Immature natural killer cell (primary cell): ENCODE data around the gene FBXL3. TPM values are rescaled to one million over a fixed set of nuclear protein-coding genes. Genes with fewer than 3 reads are reported as not detected.

Experiments used
- DNase-seq, 3 donors: peaks; one replicate each; pipeline ENCODE4 v3.0.0; 2022; ENCODE audit warnings: mixed read lengths in 1 of 3
- H3K27ac Mint-ChIP-seq, 6 donors: one replicate each; pipeline ENCODE4 v1.8.0; 2020; ENCODE audit warnings: mixed read lengths in 6 of 6, mild to moderate bottlenecking in 5 of 6, inconsistent platforms in 4 of 6, moderate library complexity in 3 of 6
- H3K27me3 Mint-ChIP-seq, 3 donors: one replicate each; pipeline ENCODE4 v1.8.0; 2020 to 2021; ENCODE audit warnings: low read depth in 3 of 3, mild to moderate bottlenecking in 3 of 3, mixed read lengths in 3 of 3, moderate library complexity in 3 of 3, inconsistent platforms in 1 of 3
- H3K36me3 Mint-ChIP-seq, 3 donors: one replicate each; pipeline ENCODE4 v1.8.0; 2020; ENCODE audit warnings: mixed read lengths in 3 of 3, inconsistent platforms in 2 of 3, mild to moderate bottlenecking in 2 of 3
- H3K4me1 Mint-ChIP-seq, 2 donors: one replicate each; pipeline ENCODE4 v1.8.0; 2020; ENCODE audit warnings: inconsistent platforms in 2 of 2, mild to moderate bottlenecking in 2 of 2, mixed read lengths in 2 of 2, moderate library complexity in 1 of 2
- H3K4me3 Mint-ChIP-seq, 5 donors: one replicate each; pipeline ENCODE4 v1.8.0; 2020; ENCODE audit warnings: mild to moderate bottlenecking in 5 of 5, mixed read lengths in 5 of 5, inconsistent platforms in 3 of 5, moderate library complexity in 3 of 5
- H3K9me3 Mint-ChIP-seq, 6 donors: one replicate each; pipeline ENCODE4 v1.8.0; 2020; ENCODE audit warnings: mild to moderate bottlenecking in 6 of 6, mixed read lengths in 6 of 6, inconsistent platforms in 4 of 6, moderate library complexity in 3 of 6
- polyA plus RNA-seq, 3 donors: library from polyadenylated mRNA; unstranded; fragments of 300-500 nt; fragmentation: Illumina TruSeq; gene quantifications; one replicate each; pipeline ENCODE4 v1.2.3, GENCODE V29; 2021

FBXL3 gene
- polyA plus RNA-seq, 3 donors from 2014 or later = 22.2 to 39.4 (median 28.3) TPM

- Mint-ChIP-seq H3K27ac (peak within 1 kb of the TSS; percentile 98 to 100 (median 99)), H3K36me3 (peaks cover 0 to 7% (median 6%) of the 10 kb centered on the region in 3 donors), H3K4me3 (peak within 1 kb of the TSS; percentile 89 to 97 (median 95)), H3K4me1 (peaks cover 31 to 34% of the 10 kb centered on the region in 2 donors), H3K27me3 (peaks cover 38 to 50% (median 43%) of the 10 kb centered on the region in 3 donors), H3K9me3 (no peaks in the 10 kb centered on the region)
- DNase-seq = peak; percentile 96 to 97 (median 96)
Measured at GRCh38 chr13:76991796-76992547, 35.0 kb downstream of the FBXL3 start, which contains the start of gene CLN5. Gene CLN5, plus strand, starts transcription at chr13:76992081. Its CDS starts 18 bp downstream, at chr13:76992099.

- Mint-ChIP-seq H3K27me3 (peaks cover 40 to 56% (median 44%) of the 10 kb centered on the region in 3 donors), H3K9me3 (no peaks in the 10 kb centered on the region), H3K4me1 (peaks cover 31 to 34% of the 10 kb centered on the region in 2 donors), H3K36me3 (peaks cover 0 to 2% (median 2%) of the 10 kb centered on the region in 3 donors), H3K27ac (peak overlapping the region; percentile 98 to 100 (median 99)), H3K4me3 (peak overlapping the region; percentile 89 to 97 (median 95))
- DNase-seq = peak; percentile 93 to 94 (median 94)
Measured at GRCh38 chr13:76991432-76991795, 35.5 kb downstream of the FBXL3 start.

DNA sequence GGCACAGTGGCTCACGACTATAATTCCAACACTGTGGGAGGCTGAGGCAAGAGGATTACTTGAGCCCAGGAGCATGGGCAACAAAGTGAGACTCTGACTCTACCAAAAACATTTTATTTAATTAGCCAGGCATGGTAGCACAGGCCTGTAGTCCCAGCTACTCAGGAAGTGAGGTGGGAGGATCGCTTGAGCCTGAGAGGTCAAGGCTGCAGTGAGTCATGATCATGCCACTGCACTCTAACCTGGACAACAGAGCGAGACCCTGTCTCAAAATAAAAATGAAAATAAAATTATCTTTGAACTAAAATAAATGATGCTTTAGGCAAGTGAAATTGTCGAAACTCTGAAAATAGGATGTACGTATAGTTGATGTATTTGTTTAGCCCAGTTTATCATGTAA lies 43.3 kb downstream of the FBXL3 start:
- Mint-ChIP-seq H3K27ac (no peak overlapping the region), H3K4me3 (no peak overlapping the region), H3K9me3 (no peaks in the 10 kb centered on the region), H3K36me3 (no peaks in the 10 kb centered on the region), H3K27me3 (peaks cover 21 to 66% (median 31%) of the 10 kb centered on the region in 3 donors), H3K4me1 (no peaks in the 10 kb centered on the region)
- no peak for DNase-seq

DNA sequence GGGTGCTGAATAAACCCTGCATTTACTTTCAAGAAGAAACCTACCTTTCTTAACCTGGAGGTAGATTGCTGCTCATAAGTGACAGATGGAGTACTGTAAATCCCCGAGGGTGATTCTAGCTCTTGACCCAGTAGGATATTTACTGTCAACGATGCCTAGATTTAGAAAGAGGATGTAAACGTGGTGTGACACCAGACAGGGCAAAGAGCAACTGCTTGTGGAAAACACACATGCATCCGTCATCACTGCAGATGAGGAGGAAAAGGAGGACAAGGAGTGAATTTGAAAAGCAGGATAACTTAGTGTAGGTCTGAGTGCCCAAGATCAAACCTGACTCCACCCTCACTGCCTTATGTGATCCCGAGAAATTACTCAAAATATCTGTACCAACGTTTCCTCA lies 44.9 kb downstream of the FBXL3 start:
- H3K4me3 Mint-ChIP-seq = no peak overlapping the region

DNA sequence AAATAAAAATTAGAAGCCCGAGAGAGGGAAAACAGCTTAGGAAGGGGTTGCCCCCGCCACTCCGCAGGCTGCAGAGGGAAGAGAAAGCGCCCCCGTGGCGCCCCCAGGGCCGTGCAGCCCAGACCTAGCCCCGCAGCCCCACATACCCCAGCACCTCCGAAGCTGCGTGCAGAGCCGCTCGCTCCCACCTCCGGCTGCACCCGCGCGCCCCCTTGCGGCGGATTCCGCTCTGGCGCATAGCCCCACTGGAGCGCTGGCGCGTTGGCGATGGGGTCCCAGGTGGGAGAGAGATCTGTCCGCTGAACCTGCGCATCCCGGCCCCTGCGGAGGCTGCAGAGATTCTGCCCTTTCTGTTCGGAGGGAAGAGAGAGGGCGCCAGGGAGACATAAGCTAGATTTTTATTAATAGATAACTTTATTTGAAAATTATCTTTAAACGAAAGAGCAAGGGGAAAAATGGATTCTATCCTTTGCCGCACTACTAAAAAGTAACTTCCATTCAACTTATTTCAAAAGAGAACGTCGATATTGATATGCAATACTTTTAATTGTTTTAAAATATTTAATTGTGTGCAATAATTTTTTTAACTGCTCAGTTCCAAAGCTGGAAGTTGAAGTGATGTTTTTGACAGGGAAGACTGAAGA lies 46.8 kb downstream of the FBXL3 start:
- Mint-ChIP-seq H3K36me3 (no peaks in the 10 kb centered on the region), H3K4me1 (peaks cover 12 to 15% of the 10 kb centered on the region in 2 donors), H3K4me3 (peak overlapping the region in 1 of 5 donors; percentile 35), H3K9me3 (peaks cover 0 to 2% (median 0%) of the 10 kb centered on the region in 6 donors), H3K27me3 (peaks cover 21 to 57% (median 25%) of the 10 kb centered on the region in 3 donors), H3K27ac (no peak overlapping the region)
- DNase-seq = peak; percentile 79 to 80 (median 79)

More for the DNA sequence above, 44.9 kb downstream of the FBXL3 start:
- no peaks in the 10 kb centered on the region for H3K9me3 Mint-ChIP-seq
- DNase-seq = no peak
- H3K27me3 Mint-ChIP-seq = peaks cover 21 to 63% (median 21%) of the 10 kb centered on the region in 3 donors
- H3K36me3 Mint-ChIP-seq = no peaks in the 10 kb centered on the region
- H3K4me1 Mint-ChIP-seq = peaks cover 3 to 6% of the 10 kb centered on the region in 2 donors
- H3K27ac Mint-ChIP-seq = no peak overlapping the region

DNA sequence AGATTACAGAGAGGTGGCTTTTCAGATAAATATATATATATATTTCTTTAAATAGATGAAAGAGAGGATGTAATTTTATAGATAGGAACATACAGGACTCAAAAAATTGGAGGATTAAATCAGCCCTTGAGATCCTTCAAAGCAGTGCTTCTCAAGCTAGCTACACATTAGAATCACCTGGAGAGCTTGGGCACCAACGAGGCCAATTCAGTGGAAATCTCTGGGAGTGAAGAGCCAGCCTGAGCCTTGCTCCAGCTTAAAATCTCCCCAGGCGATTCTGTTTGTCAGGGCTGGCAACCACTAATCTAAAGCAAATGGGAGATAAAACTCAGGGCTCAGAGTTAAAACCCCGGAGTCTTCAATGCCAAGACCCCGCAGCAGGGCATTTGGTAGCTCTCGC lies 50.0 kb downstream of the FBXL3 start:
- H3K4me3 Mint-ChIP-seq = peak overlapping the region in 1 of 5 donors; percentile 74
- no peak for DNase-seq
- no peak overlapping the region for H3K27ac Mint-ChIP-seq
- no peaks in the 10 kb centered on the region for H3K36me3 Mint-ChIP-seq
- peaks cover 0 to 4% (median 0%) of the 10 kb centered on the region in 6 donors for H3K9me3 Mint-ChIP-seq
- peaks cover 18 to 61% (median 32%) of the 10 kb centered on the region in 3 donors for H3K27me3 Mint-ChIP-seq
- peaks cover 12 to 15% of the 10 kb centered on the region in 2 donors for H3K4me1 Mint-ChIP-seq

- peak in 2 of 3 donors; percentile 22 to 36 for DNase-seq
- H3K27ac Mint-ChIP-seq = no peak overlapping the region
Measured at GRCh38 chr13:76976490-76976889, 50.5 kb downstream of the FBXL3 start.

GRCh38 chr13:76975863-76976262 lies 51.1 kb downstream of the FBXL3 start:
- no peak for DNase-seq
- no peaks in the 10 kb centered on the region for H3K36me3 Mint-ChIP-seq
- H3K4me1 Mint-ChIP-seq = peaks cover 12 to 15% of the 10 kb centered on the region in 2 donors
- peaks cover 0 to 4% (median 0%) of the 10 kb centered on the region in 6 donors for H3K9me3 Mint-ChIP-seq
- no peak overlapping the region for H3K27ac Mint-ChIP-seq
- H3K4me3 Mint-ChIP-seq = no peak overlapping the region
- H3K27me3 Mint-ChIP-seq = peaks cover 21 to 59% (median 32%) of the 10 kb centered on the region in 3 donors

More at GRCh38 chr13:76976490-76976889, 50.5 kb downstream of the FBXL3 start:
- no peaks in the 10 kb centered on the region for H3K36me3 Mint-ChIP-seq
- peaks cover 12 to 15% of the 10 kb centered on the region in 2 donors for H3K4me1 Mint-ChIP-seq
- H3K9me3 Mint-ChIP-seq = peaks cover 0 to 4% (median 0%) of the 10 kb centered on the region in 6 donors
- H3K4me3 Mint-ChIP-seq = peak overlapping the region in 4 of 5 donors; percentile 9 to 74 (median 30)
- H3K27me3 Mint-ChIP-seq = peaks cover 20 to 60% (median 31%) of the 10 kb centered on the region in 3 donors

DNA sequence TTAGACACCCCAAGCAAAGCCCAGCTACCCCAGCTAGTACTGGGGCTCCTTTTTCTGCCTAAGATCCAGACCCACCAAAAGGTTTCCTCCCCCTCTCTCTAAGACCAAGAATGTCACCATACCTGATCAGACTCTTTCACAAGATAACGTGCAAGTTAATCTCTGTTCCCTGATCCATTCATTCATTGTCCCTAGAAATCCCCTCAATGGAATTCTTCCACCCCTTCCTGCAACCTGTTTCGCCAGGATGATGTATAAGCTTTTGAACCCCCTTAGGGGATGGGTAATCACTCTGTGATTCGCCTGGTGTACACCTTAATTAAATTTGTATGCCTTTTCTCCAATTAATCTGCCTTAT lies 52.4 kb downstream of the FBXL3 start:
- H3K4me1 Mint-ChIP-seq = peaks cover 12 to 15% of the 10 kb centered on the region in 2 donors
- DNase-seq = no peak
- H3K27me3 Mint-ChIP-seq = peaks cover 23 to 67% (median 38%) of the 10 kb centered on the region in 3 donors
- H3K27ac Mint-ChIP-seq = no peak overlapping the region
- peaks cover 0 to 6% (median 0%) of the 10 kb centered on the region in 6 donors for H3K9me3 Mint-ChIP-seq
- H3K36me3 Mint-ChIP-seq = no peaks in the 10 kb centered on the region
- H3K4me3 Mint-ChIP-seq = no peak overlapping the region

DNA sequence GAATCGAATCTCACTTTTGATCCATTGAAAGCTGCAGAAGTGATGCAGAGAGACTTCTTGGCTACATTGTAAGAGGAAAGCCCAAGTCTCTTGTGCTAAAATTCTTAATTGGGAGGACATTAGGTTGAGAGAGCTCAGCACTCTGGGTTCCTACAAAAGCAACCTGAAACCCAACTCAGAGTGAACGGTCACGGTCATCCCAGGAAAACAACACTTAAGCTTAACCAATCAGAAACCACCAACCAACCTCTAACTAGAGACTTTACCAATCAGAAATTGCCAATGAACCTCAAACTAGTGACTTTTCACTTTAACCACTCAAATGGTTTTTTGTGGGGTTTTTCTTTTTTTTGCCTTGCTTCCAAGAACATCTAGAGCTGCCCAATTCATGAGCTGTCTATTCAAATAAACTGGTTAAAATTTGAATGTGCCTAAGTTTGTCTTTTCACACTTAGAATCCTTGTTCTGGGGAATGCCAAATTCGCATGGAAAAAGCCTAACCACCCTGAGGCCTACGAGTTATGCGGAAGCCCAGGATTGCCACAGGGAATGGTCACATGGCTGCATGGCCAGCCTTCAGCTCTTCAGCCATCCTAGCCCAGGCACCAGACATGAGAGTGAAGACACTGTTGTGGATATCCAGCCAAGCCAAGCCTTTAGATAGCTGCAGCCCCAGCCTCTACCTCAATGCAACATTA lies 52.9 kb downstream of the FBXL3 start:
- peaks cover 0 to 6% (median 0%) of the 10 kb centered on the region in 6 donors for H3K9me3 Mint-ChIP-seq
- H3K4me1 Mint-ChIP-seq = peaks cover 12 to 15% of the 10 kb centered on the region in 2 donors
- H3K27ac Mint-ChIP-seq = no peak overlapping the region
- no peak for DNase-seq
- peaks cover 22 to 71% (median 38%) of the 10 kb centered on the region in 3 donors for H3K27me3 Mint-ChIP-seq
- no peak overlapping the region for H3K4me3 Mint-ChIP-seq
- H3K36me3 Mint-ChIP-seq = no peaks in the 10 kb centered on the region

DNA sequence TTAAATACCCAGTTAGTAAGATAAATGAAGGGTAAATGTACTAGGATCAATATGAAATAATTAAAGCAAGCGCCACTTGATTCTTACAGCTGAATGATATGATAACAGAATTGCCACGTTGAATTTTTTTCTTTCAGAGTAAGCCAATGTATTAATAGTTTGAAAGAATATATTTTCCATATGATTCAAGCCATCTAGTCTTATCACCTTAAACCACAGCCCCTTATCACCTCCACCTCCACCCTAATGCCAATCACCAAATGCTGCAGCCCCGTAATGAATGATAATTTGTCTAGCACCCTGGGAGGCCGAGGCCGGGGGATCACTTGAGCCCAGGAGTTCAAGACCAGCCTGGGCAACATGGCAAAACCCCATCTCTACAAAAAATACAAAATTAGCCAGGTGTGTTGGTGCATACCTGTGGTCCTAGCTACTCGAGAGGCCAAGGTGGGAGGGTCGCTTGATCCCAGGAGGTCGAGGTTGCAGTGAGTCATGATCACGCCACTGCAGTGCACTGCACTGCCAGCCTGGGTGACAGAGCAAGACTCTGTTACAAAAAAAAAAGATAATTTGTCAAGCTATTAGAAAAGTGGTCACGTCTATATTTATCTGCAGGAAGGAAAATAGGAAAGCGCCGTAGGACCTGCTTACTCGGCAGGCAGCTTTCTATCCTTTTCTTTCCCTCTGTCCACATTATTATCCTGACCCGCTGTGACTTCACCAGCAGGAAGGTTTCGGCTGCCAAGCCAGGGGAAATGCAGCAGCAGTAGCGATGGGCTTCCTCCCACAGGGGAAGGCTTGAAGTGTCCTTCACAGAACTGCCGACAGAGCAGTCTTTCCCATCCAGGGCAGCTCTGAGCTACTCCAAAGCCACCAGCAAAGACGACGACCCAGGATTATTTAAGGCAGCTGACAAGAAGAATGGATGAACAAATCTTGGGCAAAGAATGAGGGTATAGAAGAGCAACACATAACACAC lies 54.8 kb downstream of the FBXL3 start:
- Mint-ChIP-seq H3K27me3 (peaks cover 25 to 63% (median 38%) of the 10 kb centered on the region in 3 donors), H3K4me1 (peaks cover 9 to 10% of the 10 kb centered on the region in 2 donors), H3K36me3 (no peaks in the 10 kb centered on the region), H3K27ac (no peak overlapping the region), H3K9me3 (peaks cover 0 to 6% (median 0%) of the 10 kb centered on the region in 6 donors), H3K4me3 (no peak overlapping the region)
- DNase-seq = no peak

DNA sequence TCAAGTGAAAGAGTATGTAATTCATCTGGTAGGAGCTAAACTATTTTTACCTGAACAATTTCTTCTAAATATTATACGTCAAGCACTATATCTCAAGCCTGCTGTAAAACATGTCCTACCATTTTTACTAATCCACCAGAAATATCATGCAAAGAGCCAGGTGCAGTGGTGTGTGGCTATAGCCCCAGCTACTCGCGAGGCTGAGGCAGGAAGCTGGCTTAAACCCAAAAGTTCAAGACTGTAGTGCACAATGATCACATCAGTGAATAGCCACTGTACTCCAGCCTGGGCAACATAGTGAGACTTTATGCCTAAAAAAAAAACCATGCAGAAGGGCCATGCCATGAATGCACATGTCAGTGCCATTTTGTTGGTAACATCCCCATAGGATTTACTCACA lies 55.7 kb downstream of the FBXL3 start:
- Mint-ChIP-seq H3K4me1 (peaks cover under 1 to 1% of the 10 kb centered on the region in 2 donors), H3K36me3 (no peaks in the 10 kb centered on the region), H3K9me3 (peaks cover 0 to 3% (median 0%) of the 10 kb centered on the region in 6 donors), H3K27ac (no peak overlapping the region), H3K27me3 (peaks cover 20 to 59% (median 31%) of the 10 kb centered on the region in 3 donors), H3K4me3 (no peak overlapping the region)
- DNase-seq = no peak
